Astrocyte of the spinal cord (primary cell): ENCODE measurements around the gene SELENOF.

ENCODE experiments used
- DNase-seq: peaks from one replicate; pipeline ENCODE4 v3.0.0; 2011; ENCODE audit warnings: low read depth, low spot score
- H3K4me3 ChIP-seq: 2 replicates; pipeline ENCODE4 v1.5.1; 2011; ENCODE audit warnings: low read depth, mild to moderate bottlenecking, low read length, moderate library complexity
- in situ Hi-C: cut with HindIII; loops from 2 replicates; pipeline ENCODE4 v1.10.0; 2017; ENCODE audit warnings: low sequenced_read_pairs
- TF ChIP-seq, protein P1 (sequence below): IDR thresholded peaks from 2 replicates; pipeline ENCODE4 v1.5.1; 2012; ENCODE audit warnings: low read depth, mild to moderate bottlenecking, low read length, inconsistent platforms

The SELENOF gene

DNA sequence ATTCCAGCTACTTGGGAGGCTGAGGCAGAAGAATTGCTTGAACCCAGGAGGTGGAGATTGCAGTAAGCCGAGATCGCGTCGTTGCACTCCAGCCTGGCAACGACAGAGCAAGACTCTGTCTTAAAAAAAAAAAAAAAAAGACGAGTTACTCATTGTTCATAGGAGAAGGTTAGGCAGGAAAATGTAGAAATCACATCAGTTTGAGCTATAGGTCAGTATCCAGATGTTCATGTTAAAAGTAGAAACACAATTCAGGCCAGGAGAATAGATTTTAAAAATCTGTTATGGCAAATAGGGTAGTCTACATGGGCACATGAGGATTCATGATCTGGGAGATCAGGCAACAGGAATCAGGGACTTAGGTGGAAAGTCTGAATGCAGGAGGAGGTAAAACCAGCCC lies 57.7 kb downstream of the SELENOF start:
- no peak overlapping the region for H3K4me3 ChIP-seq
- no peak for DNase-seq
- in situ Hi-C loops, result no loop called here
- TF ChIP-seq, protein P1, sequence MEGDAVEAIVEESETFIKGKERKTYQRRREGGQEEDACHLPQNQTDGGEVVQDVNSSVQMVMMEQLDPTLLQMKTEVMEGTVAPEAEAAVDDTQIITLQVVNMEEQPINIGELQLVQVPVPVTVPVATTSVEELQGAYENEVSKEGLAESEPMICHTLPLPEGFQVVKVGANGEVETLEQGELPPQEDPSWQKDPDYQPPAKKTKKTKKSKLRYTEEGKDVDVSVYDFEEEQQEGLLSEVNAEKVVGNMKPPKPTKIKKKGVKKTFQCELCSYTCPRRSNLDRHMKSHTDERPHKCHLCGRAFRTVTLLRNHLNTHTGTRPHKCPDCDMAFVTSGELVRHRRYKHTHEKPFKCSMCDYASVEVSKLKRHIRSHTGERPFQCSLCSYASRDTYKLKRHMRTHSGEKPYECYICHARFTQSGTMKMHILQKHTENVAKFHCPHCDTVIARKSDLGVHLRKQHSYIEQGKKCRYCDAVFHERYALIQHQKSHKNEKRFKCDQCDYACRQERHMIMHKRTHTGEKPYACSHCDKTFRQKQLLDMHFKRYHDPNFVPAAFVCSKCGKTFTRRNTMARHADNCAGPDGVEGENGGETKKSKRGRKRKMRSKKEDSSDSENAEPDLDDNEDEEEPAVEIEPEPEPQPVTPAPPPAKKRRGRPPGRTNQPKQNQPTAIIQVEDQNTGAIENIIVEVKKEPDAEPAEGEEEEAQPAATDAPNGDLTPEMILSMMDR, result no peak

DNA sequence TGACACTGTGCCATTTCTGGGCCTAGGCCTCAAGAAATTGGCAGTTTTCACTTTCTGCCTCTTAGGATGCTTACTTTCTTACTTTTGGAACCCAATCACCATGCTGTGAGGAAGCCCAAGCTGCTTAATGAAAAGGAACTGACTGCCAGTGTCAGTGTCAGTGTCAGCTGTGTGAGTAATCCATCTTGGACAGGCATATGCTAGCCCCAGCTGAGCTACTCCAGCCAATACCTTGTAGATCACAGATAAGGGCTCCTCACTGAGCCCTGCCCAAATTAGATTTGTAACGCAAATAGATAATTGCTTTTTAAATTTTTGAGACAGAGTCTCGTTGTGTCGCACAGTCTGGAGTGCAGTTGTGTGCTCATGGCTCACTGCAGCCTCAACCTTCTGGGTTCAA lies 59.6 kb downstream of the SELENOF start:
- DNase-seq, result no peak
- no peak overlapping the region for H3K4me3 ChIP-seq
- in situ Hi-C loops, result no loop called here
- TF ChIP-seq, protein P1, result no peak

DNA sequence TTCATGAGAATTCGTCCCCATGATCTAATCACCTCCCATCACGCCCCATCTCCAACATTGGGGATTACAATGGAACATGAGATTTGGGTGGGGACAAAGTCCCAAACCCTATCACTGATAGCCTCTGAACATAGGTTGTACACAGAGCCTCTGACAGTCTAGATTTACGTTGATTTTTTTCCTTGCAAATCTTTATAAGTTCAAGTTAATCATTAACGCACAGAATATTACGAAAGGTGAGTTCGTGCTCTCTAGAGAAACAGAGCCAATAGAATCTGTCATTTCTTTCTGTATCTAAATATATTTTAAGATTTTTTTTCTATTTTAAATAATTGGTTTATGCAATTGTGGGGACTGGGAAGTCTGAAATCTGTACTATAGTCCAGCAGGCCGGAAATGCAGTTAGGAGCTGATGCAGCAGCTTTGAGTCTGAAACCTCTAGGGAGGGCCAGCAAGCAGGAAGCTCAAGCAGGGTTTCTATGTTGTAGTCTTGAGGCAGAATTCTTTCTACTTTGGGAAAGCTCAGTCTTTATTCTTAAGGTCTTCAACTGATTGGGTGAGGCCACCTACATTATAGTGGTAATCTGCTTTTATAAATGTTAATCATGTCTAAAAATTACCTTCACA lies 61.0 kb downstream of the SELENOF start:
- DNase-seq, result no peak
- TF ChIP-seq, protein P1, result no peak
- in situ Hi-C loops, result no loop called here
- H3K4me3 ChIP-seq, result no peak overlapping the region

DNA sequence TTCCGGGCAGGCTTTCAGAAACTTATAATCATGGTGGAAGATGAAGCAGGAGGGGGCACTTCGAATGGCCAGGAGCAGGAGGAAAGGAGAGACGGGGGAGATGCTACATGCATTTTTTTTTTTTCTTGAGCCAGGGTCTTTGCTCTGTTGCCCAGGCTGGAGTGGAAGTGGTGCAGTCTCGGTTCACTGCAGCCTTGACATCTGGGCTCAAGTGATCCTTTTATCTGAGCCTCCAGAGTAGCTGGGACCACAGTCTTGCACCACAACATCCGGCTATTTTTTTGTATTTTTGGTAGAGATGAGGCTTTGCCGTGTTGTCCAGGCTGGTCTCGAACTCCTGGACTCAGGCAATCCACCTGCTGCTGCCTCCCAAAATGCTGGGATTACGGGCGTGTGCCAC lies 61.6 kb downstream of the SELENOF start:
- DNase-seq, result no peak
- TF ChIP-seq, protein P1, result no peak
- in situ Hi-C loops, result no loop called here

DNA sequence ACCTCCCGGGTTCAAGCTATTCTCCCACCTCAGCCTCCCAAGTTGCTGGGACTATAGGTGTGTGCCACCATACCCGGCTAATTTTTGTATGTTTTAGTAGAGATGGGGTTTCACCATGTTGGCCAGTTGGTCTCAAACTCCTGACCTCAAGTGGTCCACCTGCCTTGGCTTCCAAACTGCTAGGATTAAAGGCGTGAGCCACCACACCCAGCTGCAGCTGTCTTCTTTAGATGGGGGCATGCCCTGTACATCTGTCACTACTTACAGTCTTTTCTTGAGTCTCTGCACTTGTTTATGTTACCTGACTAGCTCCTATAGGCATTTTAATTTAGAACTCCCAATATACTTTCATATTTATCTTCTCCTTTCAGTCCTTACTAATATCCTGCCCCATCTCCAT lies 64.2 kb downstream of the SELENOF start:
- no peak overlapping the region for H3K4me3 ChIP-seq
- no peak for DNase-seq
- TF ChIP-seq, protein P1, result no peak
- in situ Hi-C loops, result no loop called here

More for the DNA sequence above, 61.6 kb downstream of the SELENOF start:
- no peak overlapping the region for H3K4me3 ChIP-seq

DNA sequence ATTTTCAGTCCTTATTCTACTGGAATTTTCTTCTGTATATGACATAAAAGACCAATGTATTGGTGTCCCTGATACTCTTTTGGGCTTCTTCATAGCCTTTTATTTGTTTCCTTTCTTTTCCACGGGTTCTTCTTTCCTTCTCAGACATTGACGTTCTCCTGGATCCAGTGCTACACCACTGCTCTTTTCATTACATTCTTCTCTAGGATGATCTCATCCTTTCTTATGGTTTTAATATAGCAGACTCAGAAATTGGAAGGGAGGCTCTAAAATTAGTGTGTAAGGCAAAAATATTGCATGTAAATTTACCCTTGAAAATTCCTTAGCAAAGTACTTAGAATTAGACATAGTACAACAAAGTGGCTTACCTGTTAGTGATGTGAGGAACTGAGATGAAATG lies 65.3 kb downstream of the SELENOF start:
- TF ChIP-seq, protein P1, result no peak
- no peak for DNase-seq
- no peak overlapping the region for H3K4me3 ChIP-seq
- in situ Hi-C loops, result no loop called here
